GM08714 (cell line): ENCODE results near the gene KRTAP9-7.
"Not testable (repeated sequence)": the region's sequence is repeated elsewhere in the genome, so short reads cannot be mapped to it uniquely, and the experiment has no call there.

ENCODE experiments used
- H3K4me3 ChIP-seq: fragments of 200-500 bp; sonication (Bioruptor generic); 2 replicates; pipeline ENCODE4 v1.5.1; 2014; ENCODE audit warnings: mild to moderate bottlenecking, low read length, inconsistent platforms
- ZNF274 ChIP-seq: IDR thresholded peaks from 2 replicates; pipeline ENCODE4 v1.6.1; 2012; ENCODE audit warnings: mild to moderate bottlenecking, low read depth, low read length

Gene KRTAP9-7

GRCh38 chr17:41275648-41276190 lies at the start of gene KRTAP9-7:
Gene KRTAP9-7, plus strand, starts transcription at chr17:41275698. Its CDS starts 0 bp downstream, at chr17:41275698.
- H3K4me3 ChIP-seq, result not testable (repeated sequence)

DNA sequence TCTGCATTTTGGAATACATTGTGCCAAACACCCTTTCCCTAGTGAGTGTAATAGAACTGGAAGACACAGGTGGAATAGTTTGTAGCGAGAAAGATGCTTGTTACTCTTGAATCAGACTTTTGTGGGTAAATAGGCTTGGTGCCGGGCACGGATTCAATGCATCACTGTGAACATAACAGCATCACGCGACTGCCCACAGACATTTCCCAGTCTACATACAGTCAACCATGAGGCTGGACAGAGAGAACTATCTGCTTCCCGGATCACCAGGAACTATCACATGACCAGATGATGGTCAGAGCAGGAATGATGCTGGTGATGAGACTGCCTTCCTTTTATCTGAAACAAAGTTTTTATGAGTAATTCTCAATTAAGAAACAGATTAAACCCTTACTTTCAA lies 49.4 kb upstream of the KRTAP9-7 start:
- no peak overlapping the region for H3K4me3 ChIP-seq
- TF ChIP-seq ZNF274, result no peak

DNA sequence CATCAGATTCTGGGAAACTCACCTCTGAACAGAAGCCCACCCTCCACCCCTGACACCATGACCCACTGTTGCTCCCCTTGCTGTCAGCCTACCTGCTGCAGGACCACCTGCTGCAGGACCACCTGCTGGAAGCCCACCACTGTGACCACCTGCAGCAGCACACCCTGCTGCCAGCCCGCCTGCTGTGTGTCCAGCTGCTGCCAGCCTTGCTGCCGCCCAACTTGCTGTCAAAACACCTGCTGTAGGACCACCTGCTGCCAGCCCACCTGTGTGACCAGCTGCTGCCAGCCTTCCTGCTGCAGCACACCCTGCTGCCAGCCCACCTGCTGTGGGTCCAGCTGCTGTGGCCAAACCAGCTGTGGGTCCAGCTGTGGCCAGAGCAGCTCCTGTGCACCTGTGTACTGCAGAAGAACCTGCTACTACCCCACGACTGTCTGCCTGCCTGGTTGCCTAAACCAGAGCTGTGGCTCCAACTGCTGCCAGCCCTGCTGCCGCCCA lies 48.9 kb upstream of the KRTAP9-7 start, which contains the start of gene KRTAP9-2:
KRTAP9-2 (plus strand) TSS at position 51 of the 498 bp plus-strand sequence; CDS start at position 58, 7 bp downstream.
- H3K4me3 ChIP-seq, result not testable (repeated sequence)

DNA sequence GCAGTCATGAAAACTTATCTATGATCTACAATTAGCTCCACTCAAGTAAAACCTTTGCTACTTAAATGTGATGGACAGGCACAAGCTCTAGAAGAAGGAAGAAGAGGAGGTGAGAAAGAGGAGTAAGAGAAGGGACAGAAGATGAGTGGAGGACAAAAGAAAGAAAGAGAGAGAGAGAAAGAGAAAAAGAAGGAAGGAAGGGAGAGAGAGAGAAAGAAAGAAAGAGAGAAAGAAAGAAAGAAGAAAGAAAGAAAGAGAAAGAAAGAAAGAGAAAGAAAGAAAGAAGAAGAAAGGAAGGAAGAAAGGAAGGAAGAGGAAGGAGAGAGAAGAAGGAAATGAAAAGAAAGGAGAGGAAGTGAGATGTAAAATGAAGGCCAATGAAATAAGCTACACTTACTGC lies 45.4 kb upstream of the KRTAP9-7 start:
- H3K4me3 ChIP-seq, result no peak overlapping the region
- TF ChIP-seq ZNF274, result no peak

DNA sequence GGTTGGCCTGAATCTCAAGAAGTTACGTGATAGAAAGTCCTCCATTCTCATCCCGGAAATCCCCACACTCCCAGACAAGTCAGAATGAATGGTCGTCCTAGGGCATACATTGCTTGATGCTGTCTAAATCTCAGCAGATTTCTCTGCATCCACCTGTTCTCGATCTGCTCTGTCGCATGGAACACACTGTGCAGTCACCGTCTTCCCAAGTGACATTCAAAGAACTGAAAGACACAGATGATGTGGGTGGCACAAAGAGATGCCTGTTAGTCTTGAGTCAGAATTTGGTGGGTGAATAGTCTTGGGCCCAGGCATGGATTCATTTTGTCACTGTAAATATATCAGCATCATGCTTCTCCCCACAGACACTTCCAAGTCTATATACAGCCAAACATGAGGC lies 43.8 kb upstream of the KRTAP9-7 start:
- TF ChIP-seq ZNF274, result no peak
- H3K4me3 ChIP-seq, result no peak overlapping the region

- not testable (repeated sequence) for H3K4me3 ChIP-seq
Observed at GRCh38 chr17:41232399-41233105, 42.9 kb upstream of the KRTAP9-7 start, which contains the start of gene KRTAP9-3. Gene KRTAP9-3, plus strand, starts transcription at chr17:41232449. Its CDS starts 53 bp downstream, at chr17:41232502.

DNA sequence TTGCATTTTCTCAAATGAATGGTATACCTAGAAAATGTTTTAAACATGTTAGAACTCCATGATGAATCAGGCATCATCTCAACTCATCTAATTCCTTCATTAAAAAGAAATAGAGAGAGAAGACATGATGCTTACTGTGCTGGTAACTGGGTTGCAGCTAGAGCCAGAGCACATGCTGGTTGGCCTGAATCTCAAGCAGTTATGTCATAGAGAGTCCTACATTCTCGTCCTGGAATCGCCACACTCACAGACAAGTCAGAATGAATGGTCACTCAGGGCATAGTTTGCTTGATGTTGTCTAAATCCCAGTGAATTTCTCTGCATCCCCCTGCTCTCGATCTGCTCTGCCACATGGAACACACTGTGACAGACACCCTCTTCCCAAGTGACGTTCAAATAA lies 38.4 kb upstream of the KRTAP9-7 start:
- not testable (repeated sequence) for H3K4me3 ChIP-seq

DNA sequence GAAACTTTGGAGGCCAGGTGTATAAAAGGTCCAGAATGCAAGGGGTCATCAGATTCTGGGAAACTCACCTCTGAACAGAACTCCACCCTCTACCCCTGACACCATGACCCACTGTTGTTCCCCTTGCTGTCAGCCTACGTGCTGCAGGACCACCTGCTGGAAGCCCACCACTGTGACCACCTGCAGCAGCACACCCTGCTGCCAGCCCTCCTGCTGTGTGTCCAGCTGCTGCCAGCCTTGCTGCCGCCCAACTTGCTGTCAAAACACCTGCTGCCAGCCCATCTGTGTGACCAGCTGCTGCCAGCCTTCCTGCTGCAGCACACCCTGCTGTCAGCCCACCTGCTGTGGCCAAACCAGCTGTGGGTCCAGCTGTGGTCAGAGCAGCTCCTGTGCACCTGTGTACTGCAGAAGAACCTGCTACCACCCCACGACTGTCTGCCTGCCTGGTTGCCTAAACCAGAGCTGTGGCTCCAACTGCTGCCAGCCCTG lies 37.5 kb upstream of the KRTAP9-7 start, which contains the start of gene KRTAP9-8:
KRTAP9-8 (plus strand) TSS at position 51 of the 489 bp plus-strand sequence; CDS start at position 104, 53 bp downstream.
- H3K4me3 ChIP-seq, result not testable (repeated sequence)

DNA sequence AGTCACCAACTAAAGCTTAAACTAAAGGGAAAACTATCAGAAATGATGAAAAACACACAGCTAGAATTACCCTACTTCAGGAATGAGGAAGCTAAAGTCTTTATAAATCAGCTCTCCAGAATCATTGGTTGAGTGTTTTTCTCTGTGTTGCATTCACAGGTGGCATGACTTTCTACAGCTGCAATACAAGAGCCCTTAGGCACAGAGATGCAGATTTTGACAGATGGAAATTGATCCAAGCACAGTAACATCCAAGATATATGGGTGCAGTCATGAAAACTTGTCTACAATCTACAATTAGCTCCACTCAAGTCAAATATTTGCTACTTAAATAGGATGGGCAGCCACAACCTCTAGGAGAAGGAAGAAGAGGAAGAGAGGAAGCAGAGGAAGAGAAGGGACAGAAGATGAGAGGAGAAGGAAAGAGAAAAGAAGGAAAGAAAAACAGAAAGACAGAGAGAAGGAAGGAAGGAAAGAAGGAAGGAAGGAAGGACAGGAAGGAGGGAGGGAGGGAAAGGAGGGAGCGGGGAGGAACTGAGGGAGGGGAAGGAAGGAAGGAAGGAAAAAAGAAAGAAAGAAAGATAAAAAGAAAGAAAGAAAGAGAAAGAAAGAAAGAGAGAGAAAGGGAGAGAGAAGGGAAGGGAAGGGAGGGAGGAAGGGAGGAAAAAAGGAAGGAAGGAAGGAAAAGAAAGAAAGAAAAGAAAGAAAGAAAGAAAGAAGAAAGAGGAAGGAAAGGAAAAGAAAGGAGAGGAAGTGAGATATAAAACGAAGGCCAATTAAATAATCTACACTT lies 28.3 kb upstream of the KRTAP9-7 start:
- H3K4me3 ChIP-seq, result not testable (repeated sequence)

GRCh38 chr17:41249637-41250240 lies 25.8 kb upstream of the KRTAP9-7 start, which contains the start of gene KRTAP9-4:
Gene KRTAP9-4, plus strand, starts transcription at chr17:41249687. Its CDS starts 34 bp downstream, at chr17:41249721.
- not testable (repeated sequence) for H3K4me3 ChIP-seq

- no peak overlapping the region for H3K4me3 ChIP-seq
- no peak for TF ChIP-seq ZNF274
Observed at GRCh38 chr17:41251261-41251660, 24.2 kb upstream of the KRTAP9-7 start.

DNA sequence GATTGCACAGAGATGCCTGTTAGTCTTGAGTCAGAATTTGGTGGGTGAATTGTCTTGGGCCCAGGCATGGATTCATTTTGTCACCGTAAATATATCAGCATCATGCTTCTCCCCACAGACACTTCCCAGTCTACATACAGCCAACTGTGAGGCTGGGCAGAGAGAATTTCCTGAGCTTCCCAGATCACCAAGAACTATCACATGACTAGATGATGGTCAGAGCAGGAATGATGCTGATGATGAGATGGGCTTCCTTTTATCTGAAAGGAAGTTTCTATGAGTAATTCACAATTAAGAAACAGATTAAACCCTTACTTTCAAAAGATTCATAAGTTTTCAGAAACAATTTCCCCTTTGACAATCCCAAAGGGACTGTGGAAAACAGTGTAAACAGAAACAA lies 20.6 kb upstream of the KRTAP9-7 start:
- TF ChIP-seq ZNF274, result no peak
- no peak overlapping the region for H3K4me3 ChIP-seq

- H3K4me3 ChIP-seq, result not testable (repeated sequence)
Observed at GRCh38 chr17:41255381-41256290, 19.9 kb upstream of the KRTAP9-7 start, which contains the start of gene KRTAP9-9. Gene KRTAP9-9, plus strand, starts transcription at chr17:41255384.

GRCh38 chr17:41256291-41256685 lies 19.2 kb upstream of the KRTAP9-7 start:
- H3K4me3 ChIP-seq, result no peak overlapping the region
- no peak for TF ChIP-seq ZNF274
